GM12891 (cell line): ENCODE data around the gene TUBB1.

Experiments
- POLR2A ChIP-seq: IDR thresholded peaks from 2 replicates; pipeline ENCODE4 v1.6.1; 2011; ENCODE audit warnings: low read depth, low read length, control low read depth
- POLR2AphosphoS5 ChIP-seq: IDR thresholded peaks from 2 replicates; pipeline ENCODE4 v1.6.1; 2011; ENCODE audit warnings: low read depth, low read length, control low read depth
- SPI1 ChIP-seq: IDR thresholded peaks from 2 replicates; pipeline ENCODE4 v1.6.1; 2011; ENCODE audit warnings: low read depth, low read length, control low read depth
- TAF1 ChIP-seq: IDR thresholded peaks from 2 replicates; pipeline ENCODE4 v1.6.1; 2011; ENCODE audit warnings: low read depth, low read length, control low read depth

GRCh38 chr20:58976061-58976730 lies 43.0 kb upstream of the TUBB1 start:
- no peak for TF ChIP-seq POLR2AphosphoS5
- no peak for TF ChIP-seq POLR2A
- no peak for TF ChIP-seq TAF1
- 0 out of 2 replicates have a peak, but pooled peaks have one; percentile 1 for TF ChIP-seq SPI1
